GM12872 (cell line): ENCODE results near the gene TMF1.

Experiments
- TF ChIP-seq, protein P1 (sequence below): IDR thresholded peaks from 3 replicates; pipeline ENCODE4 v1.5.1; 2011; ENCODE audit warnings: low read depth, mild to moderate bottlenecking, low read length, moderate library complexity; ENCODE audit not compliant: insufficient read depth

Gene TMF1

DNA sequence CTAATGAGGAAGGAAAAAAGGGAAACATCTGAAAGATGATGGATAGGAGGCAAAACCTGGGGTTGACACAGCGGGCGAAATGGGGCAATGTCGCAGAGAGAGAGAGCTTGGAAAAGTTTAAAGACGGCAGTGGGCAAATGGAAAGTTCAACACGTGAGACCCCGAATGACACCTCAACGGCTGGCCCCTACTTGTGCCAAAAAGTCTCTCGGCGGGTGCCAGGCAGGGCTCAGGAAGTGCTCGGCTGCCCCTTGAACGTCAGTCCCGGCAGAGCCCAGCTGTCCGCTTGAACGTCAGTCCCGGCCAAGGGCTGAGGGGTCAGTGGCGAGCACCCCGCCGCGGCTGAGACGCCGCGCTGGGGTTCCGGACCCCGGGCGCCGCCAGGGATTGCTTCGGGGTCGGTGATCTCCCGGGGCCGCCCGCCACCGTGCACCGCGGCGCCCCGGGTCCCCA lies 39.3 kb downstream of the TMF1 start:
- TF ChIP-seq, protein P1, sequence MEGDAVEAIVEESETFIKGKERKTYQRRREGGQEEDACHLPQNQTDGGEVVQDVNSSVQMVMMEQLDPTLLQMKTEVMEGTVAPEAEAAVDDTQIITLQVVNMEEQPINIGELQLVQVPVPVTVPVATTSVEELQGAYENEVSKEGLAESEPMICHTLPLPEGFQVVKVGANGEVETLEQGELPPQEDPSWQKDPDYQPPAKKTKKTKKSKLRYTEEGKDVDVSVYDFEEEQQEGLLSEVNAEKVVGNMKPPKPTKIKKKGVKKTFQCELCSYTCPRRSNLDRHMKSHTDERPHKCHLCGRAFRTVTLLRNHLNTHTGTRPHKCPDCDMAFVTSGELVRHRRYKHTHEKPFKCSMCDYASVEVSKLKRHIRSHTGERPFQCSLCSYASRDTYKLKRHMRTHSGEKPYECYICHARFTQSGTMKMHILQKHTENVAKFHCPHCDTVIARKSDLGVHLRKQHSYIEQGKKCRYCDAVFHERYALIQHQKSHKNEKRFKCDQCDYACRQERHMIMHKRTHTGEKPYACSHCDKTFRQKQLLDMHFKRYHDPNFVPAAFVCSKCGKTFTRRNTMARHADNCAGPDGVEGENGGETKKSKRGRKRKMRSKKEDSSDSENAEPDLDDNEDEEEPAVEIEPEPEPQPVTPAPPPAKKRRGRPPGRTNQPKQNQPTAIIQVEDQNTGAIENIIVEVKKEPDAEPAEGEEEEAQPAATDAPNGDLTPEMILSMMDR, result peak; percentile 20; the same call in 1 of the 3 replicates

DNA sequence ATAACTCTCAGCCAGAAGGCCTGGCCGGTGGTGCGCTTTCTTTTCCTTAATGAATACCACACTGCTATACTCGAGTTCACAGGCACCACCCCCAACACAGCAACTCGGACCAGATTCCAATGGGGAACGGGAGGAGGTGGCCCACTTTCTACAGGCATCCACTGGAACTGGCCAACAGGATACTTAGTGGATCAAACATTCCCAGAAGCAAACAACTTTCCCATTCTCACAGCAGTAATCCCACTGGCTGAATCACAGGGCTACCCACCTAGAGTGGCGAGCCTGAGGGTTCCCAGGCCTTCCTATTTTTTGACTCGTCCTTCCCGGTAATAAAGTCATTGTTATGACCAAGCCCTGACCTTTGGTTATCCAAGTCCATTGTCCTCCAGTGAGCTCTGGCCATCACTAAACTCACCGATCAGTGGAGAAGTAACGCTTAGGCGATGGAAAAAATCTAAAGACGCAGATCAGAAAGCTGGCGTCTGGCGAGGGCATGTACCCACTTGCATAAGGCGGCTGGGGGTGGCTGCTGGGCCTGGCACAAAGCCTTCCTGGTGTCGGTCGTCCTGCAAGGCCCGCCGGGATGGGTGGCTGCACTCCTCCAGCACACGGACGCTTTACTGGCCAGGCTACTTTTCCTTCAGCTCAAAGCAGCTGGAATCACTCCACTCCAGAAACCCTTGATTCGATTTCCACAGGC lies 39.9 kb downstream of the TMF1 start:
- TF ChIP-seq, protein P1, result no peak

DNA sequence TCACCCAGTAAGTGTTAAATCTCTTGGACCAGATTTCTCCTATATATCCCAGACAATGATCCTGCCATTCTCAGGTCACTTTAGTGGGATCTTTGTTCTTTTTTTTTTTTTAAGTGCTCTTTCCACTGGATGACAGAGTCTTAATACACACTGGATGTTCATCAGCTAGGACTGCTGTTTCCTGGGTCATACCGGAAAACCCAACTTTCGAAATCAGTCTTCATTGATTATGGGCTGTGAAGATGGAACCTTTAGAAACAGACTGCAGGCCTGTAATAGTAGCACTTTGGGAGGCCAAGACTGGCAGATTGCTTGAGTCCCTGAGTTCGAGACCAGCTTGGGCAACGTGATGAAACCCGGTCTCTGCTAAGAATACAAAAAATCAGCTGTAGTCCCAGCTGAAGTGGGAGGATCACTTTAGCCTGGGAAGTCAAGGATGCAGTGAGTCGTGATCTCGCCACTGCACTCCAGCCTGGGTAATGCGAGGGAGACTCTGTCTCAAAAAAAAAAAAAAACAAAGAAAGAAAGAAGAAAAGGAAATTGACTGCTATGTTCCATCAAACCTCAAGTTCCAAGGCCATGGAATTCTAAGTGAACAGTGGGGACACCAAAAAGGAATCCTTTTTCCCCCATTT lies 40.9 kb downstream of the TMF1 start:
- TF ChIP-seq, protein P1, result no peak

DNA sequence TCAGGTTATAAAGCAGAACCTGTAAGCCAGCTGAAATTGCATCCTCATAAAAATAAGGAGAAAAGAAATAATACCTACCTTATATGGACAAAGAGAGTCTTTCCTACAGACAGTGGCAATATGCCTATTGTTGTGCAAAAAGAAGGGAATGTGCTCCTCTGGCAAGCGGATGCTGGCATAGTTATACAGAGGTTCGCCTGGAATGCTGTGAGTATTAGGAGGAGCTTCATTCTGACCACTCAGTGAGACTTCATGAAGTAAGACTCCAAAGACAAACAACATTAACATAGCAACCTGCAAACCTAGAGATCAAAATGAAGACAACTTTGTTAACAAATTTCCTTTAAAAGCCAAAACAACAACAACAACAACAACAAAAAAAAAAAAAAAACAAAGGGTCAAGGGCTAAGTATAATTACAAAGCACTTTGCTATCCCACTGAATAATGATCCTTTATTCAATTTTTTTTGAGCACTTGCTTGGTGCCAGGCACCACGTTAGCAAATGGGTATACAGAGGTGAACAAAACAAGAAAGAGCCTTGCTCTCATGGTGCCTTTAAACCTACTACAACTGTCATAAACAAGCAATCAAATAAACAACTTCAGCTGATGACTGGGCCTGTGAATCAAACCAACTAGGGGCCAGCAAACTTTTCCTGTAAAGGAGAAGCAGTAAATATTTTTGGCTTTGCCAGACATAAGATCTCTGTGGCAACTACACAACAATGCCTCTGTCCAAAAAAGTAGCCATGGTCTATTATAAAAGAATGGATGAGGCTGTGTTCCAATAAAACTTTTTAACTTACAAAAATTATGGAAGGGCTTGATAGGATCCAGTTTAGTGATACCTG lies 42.3 kb downstream of the TMF1 start:
- TF ChIP-seq, protein P1, result no peak

DNA sequence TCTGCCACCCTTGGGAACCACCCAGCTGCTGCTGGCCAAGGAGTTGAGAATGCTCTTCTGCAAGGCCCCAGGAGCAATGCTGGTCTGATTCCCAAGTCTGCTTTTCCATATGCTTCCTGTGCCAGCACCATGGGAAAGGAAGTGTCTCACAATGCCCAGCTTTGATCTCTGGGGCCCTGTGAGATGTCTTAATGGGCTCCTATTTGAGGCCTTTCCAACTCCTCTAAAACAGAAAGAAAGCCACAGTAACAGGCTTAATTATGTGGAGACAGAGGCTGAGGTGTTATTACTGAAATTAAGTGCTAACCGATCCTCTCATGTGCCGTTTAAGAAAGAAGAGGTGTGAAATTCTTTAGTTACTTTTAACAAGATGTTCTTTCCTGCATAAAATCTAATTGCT lies 43.2 kb downstream of the TMF1 start:
- TF ChIP-seq, protein P1, result no peak

DNA sequence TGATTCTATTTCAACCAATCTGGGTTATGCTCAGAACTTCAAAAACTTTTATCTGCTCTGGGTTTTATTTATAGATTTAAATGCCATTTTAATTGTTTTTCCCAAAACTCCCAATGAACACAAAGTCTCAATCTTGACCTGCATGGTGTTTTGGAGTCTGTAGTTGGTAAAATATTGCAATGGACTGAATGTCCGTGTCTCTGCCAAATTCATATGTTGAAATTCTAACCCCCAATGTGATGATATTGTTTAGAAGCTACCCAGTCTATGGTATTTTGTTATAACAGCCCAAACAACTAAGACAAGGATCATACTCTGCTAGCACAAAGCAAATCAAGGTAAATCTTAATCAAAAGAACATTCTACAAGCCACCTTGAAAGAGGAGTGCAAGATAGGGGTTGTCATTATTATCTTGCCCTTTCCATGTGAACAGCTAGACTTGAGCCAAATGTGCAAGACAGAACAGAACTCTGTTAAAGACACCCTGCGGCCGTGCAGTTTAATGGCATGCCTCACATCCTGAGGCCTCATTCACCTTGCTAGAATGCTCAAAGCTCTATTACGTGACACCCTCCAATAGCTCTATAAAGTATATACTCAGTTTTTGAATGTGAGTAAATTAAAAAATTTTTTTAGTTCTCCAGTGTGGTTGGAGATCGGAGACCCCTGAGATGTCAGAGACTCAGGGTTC lies 46.2 kb downstream of the TMF1 start:
- TF ChIP-seq, protein P1, result no peak
